Activated CD8-positive, alpha-beta memory T cell treated with anti-CD3 and anti-CD28 coated beads, Interleukin-2, amount 50 U/mL, for 48 hours (primary cell): Measurements from ENCODE around the gene RAI1.
"Not testable (repeated sequence)": the region's sequence is repeated elsewhere in the genome, so short reads cannot be mapped to it uniquely, and the experiment has no call there.

ENCODE experiments used
- DNase-seq: peaks from one replicate; pipeline ENCODE4 v3.0.0-alpha.2; 2020

Gene RAI1

DNA sequence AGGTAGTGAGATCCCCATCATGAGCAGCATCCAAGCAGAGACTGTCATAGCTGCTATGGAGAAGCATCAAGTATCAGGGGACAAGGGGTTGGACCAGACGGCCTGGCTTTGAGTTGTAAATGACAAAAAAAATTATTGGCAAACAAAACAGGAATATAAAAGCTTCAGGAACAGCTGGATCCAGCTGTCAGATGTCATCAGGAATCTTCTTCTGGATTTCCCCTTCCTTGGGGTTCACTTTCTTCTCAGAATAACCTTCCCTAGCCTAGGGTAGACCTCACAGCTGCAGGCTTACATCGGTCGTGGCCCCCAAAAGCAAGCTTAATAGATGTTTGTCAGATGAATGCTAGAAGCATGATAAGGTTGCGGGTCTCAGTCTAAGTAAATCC, 17.2 kb upstream of the RAI1 start:
- no peak for DNase-seq

DNA sequence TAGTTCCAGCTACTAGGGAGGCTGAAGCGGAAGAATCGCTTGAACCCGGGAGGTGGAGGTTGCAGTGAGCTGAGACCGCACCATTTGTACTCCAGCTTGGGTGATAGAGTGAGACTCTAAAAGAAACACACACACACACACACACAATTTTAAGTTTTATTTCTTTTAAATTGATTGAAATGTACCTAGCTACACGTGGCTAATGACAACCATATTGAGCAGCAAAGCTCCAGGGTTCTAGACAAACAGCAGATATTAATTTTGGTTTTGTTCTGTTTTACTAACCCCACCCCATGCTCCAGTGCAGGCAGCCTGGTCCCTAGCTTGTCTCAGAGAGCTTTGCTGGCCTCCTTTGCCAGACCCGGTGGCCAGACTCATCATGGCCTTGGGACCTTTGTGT, 16.0 kb upstream of the RAI1 start:
- no peak for DNase-seq

DNA sequence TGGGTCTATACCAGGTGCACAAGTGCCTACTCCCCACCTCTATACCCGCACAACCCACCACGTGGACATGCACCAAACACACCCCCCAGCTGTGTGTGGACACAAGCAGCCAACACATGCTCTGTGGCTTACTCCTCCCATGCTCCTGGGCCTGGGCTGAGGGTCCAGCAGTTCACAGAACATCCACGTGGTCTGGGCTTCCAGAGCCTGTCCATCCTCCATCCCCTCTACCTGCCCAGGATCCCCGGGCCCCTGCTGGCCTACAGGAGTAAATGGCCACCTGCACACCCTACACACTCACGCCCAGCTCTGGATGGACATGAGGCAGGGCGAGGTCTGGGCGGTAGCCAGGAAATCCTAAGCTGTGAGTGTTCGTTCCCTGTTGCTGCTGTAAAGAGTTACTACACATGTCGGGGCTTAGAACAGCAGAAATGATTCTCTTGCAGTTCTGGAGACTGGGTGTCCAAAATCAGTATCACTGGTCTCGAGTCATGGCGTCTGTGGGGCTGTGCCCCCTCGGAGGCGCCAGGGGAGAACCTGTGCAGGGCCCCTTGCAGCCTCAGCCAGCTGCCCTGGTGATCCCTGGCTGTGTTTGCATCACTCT, 15.0 kb upstream of the RAI1 start:
- no peak for DNase-seq

DNA sequence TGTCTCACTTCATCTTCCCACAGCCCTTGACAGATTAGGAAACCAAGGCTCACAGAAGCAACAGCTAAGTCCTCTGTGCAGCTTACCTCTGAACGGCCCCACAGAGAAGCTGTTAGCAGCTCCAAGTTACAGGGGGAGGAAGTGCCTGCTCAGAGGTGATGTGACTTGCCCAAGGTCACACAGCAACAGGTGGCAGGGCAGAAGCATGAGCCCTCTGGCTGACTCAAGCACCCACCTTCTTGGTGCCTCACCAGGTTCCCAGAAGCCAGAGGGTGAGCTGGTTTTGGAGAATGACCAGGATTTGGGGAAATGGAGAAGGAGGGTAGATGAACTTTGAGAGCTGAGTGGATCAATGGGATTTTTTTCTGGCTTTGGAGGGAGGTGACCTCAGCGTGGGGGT, 14.0 kb upstream of the RAI1 start:
- DNase-seq: no peak

DNA sequence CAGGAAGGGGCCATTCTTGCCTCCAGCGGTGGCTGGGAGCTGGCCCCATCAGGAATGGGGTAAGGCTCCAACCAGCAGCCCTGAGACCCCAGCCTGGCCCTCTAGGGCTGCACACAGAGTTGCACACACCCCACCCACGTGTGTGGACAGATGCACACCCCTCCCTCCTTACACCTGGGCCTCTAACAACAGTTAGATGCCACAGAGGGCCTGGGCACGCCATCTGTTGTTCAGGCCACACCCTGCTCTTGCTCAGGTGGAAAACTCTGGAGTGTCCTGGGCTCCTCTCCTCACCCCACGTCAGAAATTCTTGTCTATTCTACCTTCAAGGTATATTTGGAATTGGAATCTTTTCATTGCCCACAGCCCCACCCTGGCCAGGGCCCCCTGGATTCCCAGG, 13.3 kb upstream of the RAI1 start:
- no peak for DNase-seq

DNA sequence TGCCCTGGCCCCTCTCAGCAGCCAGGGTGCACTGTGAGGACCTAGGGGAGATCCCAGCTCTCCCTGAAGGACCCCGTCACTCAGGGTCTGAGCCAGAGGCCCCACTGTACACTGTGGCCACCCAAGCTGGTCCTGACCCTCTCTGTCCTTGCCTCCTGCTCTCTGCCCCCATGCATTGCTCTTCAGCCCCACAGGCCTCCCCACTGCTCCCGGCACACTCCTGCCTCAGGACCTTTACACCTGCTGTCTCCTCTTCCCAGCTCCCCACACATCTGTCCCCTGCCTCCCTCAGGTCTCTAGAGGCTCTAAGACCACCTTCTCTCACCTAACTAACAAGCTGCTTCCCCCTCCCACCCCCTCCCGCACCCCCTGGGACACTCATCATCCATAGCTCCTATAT, 12.9 kb upstream of the RAI1 start:
- no peak for DNase-seq

DNA sequence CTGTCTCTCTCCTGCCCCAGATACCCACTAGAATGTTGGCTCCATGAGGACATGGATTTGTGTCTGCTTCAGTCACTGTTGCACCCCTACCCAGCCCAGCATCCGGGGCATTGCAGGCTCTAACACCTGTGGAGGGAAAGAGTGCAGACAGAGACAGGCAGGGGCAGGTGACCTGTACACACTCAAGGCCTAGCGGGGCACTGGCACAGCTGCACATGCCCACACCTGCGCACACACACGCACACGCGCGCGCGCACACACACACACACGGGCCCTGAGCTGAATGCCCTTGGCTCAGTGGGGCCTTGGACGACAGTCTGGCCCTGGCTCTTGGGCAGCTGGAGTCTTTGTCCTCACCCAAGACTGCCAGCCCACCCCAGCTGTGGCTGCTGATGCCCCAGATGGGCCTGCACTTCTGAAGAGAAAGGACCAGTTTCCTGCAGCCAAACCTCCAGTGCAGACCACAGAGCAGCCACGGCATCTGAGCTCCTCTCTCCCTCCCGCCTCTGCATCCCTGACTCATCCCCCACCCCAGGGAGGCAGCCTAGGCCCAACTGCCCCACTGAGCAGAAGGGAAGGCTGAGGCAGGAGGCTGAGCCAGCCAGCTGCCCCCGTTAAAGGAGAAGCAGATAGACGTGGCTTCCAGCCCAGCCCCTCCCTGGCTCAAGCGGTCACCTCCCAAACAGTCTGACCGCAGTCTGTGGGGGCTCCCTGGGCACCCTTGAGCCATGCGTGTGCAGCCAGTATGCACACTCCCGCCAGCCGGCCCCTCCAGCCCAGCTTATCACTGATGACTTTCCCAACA, 12.3 kb upstream of the RAI1 start:
- no peak for DNase-seq

DNA sequence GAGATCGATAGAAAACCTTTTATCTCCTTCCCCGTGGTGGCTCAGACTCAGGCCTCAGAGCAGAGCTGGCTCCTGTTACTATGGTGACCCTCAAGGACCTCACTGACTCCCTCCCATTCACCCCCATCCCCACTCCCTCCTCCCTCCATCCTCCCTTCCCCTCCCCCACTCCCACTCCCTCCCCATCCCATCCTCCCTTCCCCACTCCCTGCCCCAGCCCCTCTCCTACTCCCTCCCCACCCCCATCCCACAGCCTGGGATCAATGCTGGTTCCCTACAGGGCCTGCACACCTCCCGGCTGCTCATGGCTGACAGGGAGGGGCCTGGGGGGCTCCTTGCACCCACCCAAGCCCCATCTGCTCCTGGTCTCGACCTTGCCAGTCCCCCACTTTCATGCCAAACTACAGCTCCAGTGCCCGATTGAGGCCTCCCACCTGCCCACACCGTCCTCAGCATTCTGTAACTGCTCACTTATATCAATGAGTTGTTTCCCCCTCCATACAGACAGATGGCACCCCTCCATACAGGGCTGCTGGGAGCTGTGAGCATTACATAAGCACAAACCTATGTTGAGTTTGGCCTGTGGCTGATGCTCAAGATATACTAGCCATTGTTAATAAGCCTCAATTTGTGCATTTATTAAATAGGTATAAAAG, 11.6 kb upstream of the RAI1 start:
- DNase-seq: no peak

DNA sequence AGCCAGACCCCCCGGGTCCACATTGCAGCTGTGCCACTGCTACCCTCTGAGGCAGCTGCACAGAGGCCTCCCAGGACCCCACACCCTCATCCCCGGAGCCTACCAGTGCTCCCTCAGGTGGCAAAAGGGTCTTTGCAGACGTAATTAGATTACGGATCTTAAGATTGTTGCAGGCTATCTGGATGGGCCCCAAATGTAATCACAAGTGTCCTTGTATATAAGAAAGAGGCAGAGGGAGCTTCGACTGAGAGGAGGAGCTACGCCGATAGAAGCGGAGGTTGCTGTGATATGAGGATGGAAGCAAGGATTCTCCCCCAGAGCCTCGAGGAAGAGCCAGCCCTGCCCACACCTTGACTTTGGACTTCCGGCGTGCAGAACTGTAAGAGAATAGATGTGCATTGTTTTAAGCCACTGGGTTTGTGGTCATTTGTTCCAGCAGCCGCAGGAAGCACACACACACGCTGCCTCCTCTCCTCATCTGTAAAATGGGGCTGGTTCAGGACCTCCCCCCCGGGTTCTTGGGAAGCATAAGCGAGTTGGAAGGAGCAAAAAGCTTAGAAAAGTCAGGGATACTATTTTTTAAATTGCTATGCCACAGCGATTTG, 10.5 kb upstream of the RAI1 start:
- no peak for DNase-seq

DNA sequence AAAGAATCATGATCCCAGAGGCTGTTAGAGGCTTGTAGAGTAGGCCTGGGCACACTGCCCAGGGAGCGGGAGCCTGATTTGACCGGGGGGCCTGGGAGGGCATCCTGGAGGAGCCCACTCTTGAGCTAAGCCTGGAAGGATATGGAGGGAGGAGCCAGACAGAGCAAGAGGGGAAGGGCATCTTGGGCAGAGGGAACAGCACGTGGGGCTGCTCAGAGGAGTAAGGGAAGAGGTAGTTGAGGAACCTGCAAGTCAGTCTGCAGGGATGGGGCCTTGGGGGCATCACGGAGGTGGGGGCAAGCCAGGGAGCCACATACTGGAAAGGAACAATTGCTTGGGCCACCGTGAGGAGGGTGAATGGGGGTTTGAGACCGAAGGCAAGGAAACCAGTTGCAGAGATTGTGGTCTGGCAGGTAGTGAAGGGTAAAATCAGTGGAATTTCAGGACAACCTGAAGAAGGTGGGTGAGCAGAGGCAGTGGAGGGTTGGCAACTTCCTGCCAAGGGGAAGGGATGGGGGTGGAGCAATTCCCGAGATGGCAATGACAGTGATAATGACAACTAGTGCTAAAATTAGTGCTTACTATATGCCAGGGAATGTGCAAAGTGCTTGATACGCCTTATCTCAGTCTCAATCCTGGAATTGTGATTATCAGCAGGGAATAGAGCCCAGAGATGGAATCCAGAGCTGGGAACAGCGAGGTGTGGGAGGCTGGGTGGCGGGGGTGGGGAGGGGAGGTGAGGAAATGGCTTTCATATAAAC, 9.7 kb upstream of the RAI1 start:
- no peak for DNase-seq

DNA sequence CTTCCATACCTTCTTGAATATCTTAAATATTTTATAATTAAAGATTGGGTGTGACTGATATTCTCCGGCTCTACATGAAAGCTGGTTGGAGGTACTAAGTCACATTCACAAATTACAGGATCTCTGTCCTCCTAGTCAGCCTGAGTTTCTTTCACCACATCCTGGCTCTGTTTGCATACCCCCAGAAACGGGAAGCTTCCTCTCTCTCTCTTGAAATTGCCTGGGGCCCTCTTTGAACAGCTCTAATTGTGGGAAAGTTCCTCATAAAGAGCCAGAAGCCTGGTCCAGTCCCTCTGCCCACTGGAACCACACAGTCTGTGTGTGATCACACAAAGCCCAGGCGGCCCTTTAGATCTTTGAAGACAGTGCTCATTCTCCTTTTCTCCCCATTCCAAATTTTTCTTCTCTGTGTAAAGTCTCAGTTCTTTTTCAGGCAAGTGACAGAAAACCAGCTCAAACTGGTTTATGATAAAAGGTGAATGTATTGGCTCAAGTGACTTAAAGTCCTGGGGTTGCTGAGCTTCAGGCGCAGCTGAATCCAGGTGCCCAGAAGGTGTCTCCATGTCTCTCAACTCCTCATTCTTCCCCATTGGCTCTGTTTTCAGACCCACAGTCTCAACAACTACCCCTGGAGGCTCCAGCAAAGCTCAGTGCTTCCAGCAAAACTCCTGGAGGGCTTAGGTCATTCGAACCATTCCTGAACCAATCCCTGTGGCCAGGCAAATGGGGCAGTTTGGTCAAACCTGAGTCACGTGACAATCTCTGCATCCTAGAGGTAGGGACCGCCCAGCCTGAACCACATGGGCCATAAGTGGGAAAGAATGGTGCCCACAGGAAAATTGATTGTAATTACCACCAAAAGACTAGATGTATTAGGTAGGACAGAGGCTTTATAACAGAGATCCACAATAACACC, 8.5 kb upstream of the RAI1 start:
- no peak for DNase-seq

DNA sequence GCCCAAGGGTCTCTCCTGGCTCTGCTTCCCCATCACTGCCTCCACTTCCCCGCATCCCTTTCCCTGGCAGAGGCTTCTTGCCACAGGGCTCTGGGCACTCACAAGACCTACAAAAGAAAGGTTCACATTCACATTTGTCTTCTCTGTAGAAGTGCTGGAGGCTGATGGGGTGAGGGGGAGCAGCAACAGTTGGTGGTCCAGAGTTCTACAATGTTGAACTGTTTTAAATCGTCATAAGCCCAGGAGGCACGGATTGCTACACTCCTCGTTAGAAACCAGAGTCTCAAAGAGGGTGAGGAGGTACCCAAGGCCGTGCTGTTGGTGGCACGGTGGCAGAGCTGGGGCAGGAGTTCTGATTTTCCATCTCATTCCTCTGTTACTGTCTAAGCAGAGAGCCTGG, 5.8 kb upstream of the RAI1 start:
- no peak for DNase-seq

DNA sequence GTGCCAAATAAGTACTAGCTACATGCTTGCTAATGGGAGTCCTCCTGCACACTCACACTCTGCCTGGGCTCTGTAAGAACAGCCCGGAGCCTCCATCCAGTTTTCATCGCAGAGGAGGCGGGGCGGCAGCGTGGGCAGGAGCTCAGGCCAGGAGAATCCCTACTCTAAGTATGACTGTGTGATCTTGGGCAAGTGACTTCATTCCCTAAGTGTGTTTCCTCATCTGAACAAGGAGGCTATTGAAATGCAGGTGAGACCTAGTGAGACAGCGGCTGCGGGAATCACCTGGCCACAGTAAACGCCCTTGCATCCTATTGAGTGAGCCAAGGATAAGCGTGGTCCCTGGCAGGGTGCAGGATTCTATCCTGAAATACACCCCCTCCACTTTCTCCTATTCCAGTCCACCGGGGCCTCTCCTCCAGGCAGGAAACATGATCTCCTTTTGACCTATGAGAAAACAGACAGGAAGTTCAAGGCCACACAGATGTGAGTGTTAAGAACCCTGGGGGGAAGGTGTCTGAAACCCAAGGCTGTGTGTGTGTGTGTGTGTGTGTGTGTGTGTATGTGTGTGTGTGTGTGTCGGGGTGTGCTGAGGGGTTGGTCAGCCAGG, 5.2 kb upstream of the RAI1 start:
- no peak for DNase-seq

DNA sequence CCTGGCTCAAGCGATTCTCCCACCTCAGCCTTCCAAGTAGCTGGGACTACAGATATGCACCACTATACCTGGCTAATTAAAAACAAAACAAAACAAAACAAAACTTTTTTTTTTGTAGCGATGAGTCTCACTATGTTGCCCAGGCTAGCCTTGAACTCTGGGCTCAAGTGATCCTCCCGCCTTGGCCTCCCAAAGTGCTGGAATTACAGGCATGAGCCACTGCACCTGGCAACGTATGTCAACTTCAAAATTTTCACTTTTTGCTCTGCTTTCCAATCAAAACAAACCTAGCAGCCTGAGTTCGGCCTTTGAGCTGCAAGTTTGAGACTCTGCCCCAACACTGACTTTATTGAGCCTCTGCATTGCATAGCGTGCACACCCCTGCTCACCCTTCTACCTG, 4.5 kb upstream of the RAI1 start:
- DNase-seq: no peak

DNA sequence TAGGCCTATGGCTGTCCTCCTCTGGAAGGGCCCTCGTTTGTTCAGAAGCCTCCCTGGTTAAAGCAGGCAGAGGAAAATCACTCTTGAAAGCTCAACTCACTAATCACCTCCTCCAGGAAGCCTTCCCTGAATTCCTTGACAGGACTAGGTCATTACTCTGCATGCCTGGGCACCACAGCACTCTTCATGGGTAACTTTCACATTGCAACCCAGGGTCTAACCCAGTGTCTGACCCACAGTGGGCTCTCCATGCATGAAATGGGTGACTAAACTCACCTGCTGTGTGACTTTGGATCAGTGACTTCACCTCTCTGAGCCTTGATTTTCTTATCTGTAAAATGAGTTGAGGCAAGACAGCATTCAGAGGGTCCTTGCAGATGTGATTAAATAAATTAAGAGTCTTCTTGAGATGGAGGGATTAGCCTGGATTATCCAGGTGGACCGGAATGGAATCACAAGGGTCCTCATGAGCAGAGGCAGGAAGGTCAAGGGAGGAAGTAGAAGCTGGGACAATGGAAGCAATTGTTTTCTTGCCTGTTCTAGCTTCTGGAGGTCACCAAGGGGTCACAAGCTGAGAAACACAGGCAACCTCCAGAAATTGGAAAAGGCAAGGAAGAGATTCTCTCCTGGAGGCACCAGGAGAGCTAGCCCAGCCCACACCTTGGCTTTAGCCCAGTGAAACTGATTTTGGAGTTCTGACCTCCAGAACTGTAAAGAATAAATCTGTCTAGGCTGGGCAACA, 3.8 kb upstream of the RAI1 start:
- DNase-seq: no peak

DNA sequence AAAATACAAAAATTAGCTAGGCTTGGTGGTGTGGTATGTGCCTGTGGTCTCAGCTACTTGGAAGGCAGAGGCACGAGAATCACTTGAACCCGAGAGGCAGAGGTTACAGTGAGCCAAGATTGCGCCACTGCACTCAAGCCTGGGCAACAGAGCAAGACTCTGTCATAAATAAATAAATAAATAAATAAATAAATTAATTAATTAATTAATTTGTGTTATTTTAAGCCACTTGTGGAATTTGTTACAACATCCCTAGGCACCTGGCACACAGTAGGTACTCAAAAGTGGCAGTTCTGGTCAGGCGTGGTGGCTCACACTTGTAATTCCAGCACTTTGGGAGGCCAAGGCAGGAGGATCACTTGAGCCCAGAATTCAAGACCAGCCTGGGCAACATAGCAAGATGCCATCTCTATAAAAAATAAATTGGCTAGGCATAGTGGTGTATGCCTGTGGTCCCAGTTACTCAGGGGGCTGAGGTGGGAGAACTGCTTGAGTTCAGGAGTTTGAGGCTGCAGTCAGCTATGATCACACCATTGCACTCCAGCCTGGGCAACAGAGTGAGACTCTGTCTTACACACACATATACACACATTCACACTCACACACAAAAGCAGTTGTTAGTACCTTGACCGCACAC, 3.1 kb upstream of the RAI1 start:
- not testable (repeated sequence) for DNase-seq

DNA sequence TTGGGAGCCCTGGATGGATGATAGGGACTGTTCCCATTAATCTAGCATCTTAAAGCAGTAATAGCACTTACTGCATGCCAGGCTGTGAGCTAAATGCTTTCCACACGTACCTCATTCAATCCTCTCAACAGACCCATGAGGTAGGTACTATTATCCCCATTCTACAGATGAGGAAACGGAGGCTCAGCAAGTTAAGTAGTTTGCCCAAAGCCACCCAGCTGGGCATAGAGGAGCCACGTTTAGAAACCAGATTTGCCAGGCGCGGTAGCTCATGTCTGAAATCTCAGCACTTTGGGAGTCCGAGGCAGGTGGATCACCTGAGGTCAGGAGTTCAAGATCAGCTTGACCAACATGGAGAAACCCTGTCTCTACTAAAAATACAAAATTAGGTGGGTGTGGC, 2.0 kb upstream of the RAI1 start:
- DNase-seq: no peak

DNA sequence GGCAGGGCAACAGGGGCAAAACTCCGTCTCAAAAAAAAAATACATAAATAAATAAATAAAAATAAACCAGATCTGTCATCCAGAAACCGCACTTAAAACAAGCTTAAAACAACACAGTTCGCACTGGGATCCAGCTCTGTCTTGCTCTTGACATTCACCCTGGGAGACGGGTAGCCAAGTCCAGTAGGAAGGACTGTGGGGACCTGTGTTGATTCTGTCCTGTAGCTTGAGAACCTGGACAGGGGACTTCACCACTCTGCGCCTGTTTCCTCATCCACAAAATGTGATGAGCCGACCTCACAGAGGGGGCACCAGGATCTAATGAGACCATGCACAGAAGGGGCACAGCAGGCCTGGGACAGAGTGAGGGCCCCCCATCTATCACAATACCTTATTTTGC, 1.5 kb upstream of the RAI1 start:
- no peak for DNase-seq

DNA sequence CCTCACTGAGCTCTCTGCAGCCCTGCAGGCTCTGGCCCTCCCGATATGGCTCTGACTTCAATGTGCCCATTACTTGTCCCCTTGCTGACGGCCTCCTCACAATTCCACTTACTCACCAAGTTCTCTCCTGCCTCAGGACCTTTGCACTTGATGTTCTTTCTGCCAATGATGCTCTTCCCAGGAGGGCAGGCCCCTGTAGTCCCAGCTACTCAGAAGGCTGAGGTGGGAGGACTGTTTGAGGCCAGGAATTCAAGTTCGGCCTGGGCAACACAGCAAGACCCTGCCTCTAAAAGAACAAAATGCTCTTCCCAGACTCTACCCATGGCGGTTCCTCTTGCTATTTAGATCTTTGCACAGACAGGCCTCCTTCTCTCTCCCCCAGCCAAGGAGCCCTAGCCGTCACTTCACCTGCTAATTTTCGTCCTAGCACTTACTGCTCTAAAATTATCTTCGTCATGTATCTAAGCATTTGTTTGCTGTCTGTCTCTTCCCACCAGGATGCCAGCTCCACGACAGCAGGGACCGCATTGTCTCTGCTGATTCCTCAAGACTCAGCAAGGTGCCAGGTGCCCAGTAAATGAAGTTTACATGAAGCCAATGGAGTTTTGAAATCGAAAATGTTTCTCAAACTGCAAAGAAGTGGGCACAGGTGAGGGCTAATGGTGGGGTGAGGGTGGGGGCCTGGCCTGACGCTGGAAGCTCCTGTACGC, 626 bp upstream of the RAI1 start:
- no peak for DNase-seq
